ENCODE measurements around the gene GRK5. TPM values are rescaled to one million over a fixed set of nuclear protein-coding genes. Genes with fewer than 3 reads are reported as not detected.

Gene GRK5
- total RNA-seq, 1 donor from 2014 or later, result 43.2 TPM

GRCh38 chr10:119367841-119368549 is 160.6 kb downstream of the GRK5 start:
- H3K27ac Mint-ChIP-seq (ENCODE audit: unreplicated experiment), result no peak overlapping the region
- H3K9me3 Mint-ChIP-seq (ENCODE audit: unreplicated experiment), result no peaks in the 10 kb centered on the region
- peaks cover 66% of the 10 kb centered on the region for H3K4me1 Mint-ChIP-seq (ENCODE audit: unreplicated experiment)
- no peak for DNase-seq (ENCODE audit: extremely low spot score, unreplicated experiment)
- H3K36me3 Mint-ChIP-seq (ENCODE audit: unreplicated experiment), result peaks cover 1% of the 10 kb centered on the region
- H3K4me3 Mint-ChIP-seq (ENCODE audit: unreplicated experiment), result no peak overlapping the region
- H3K27me3 Mint-ChIP-seq (ENCODE audit: unreplicated experiment), result no peaks in the 10 kb centered on the region
- no peak for TF ChIP-seq CTCF (IDR thresholded peaks at IDR 0.05)

- TF ChIP-seq CTCF (IDR thresholded peaks at IDR 0.05), result no peak
- no peaks in the 10 kb centered on the region for H3K27me3 Mint-ChIP-seq (ENCODE audit: unreplicated experiment)
- peaks cover 66% of the 10 kb centered on the region for H3K4me1 Mint-ChIP-seq (ENCODE audit: unreplicated experiment)
- peaks cover 1% of the 10 kb centered on the region for H3K36me3 Mint-ChIP-seq (ENCODE audit: unreplicated experiment)
- H3K4me3 Mint-ChIP-seq (ENCODE audit: unreplicated experiment), result no peak overlapping the region
- H3K9me3 Mint-ChIP-seq (ENCODE audit: unreplicated experiment), result no peaks in the 10 kb centered on the region
- DNase-seq (ENCODE audit: extremely low spot score, unreplicated experiment), result no peak
- no peak overlapping the region for H3K27ac Mint-ChIP-seq (ENCODE audit: unreplicated experiment)
Observed at GRCh38 chr10:119368581-119368980, 161.2 kb downstream of the GRK5 start.

GRCh38 chr10:119368991-119369869 is 161.9 kb downstream of the GRK5 start:
- Mint-ChIP-seq H3K9me3 (ENCODE audit: unreplicated experiment) (no peaks in the 10 kb centered on the region), H3K27me3 (ENCODE audit: unreplicated experiment) (no peaks in the 10 kb centered on the region), H3K36me3 (ENCODE audit: unreplicated experiment) (peaks cover 1% of the 10 kb centered on the region), H3K4me3 (ENCODE audit: unreplicated experiment) (no peak overlapping the region), H3K4me1 (ENCODE audit: unreplicated experiment) (peaks cover 63% of the 10 kb centered on the region), H3K27ac (ENCODE audit: unreplicated experiment) (peak overlapping the region; percentile 92)
- no peak for DNase-seq (ENCODE audit: extremely low spot score, unreplicated experiment)
- TF ChIP-seq CTCF (IDR thresholded peaks at IDR 0.05), result no peak

GRCh38 chr10:119370111-119370741 is 162.9 kb downstream of the GRK5 start:
- peaks cover 57% of the 10 kb centered on the region for H3K4me1 Mint-ChIP-seq (ENCODE audit: unreplicated experiment)
- H3K36me3 Mint-ChIP-seq (ENCODE audit: unreplicated experiment), result peaks cover 1% of the 10 kb centered on the region
- H3K27ac Mint-ChIP-seq (ENCODE audit: unreplicated experiment), result peak overlapping the region; percentile 92
- no peaks in the 10 kb centered on the region for H3K27me3 Mint-ChIP-seq (ENCODE audit: unreplicated experiment)
- DNase-seq (ENCODE audit: extremely low spot score, unreplicated experiment), result no peak
- peak overlapping the region; percentile 58 for H3K4me3 Mint-ChIP-seq (ENCODE audit: unreplicated experiment)
- H3K9me3 Mint-ChIP-seq (ENCODE audit: unreplicated experiment), result no peaks in the 10 kb centered on the region
- no peak for TF ChIP-seq CTCF (IDR thresholded peaks at IDR 0.05)
